ENCODE results near the gene RBM24.

GRCh38 chr6:17237246-17237645, 43.9 kb upstream of the RBM24 start:
- TF ChIP-seq POLR2A (IDR thresholded peaks at IDR 0.05; ENCODE audit: low read depth) (no peak), CTCF (IDR thresholded peaks at IDR 0.05) (no peak), EP300 (IDR thresholded peaks at IDR 0.05) (no peak)
